ENCODE measurements around the gene NELL1.

The NELL1 gene

GRCh38 chr11:21412652-21413383 is 743.4 kb downstream of the NELL1 start:
- TF ChIP-seq CTCF (IDR thresholded peaks at IDR 0.05; ENCODE audit: control insufficient read depth, insufficient read depth, low read depth, low read length, missing control alignments), result no peak
- no peak for DNase-seq (ENCODE audit: low read depth)
- no peak overlapping the region for H3K4me3 ChIP-seq (ENCODE audit: control insufficient read depth, low read depth, low read length)

- H3K4me3 ChIP-seq (ENCODE audit: control insufficient read depth, low read depth, low read length), result no peak overlapping the region
- TF ChIP-seq CTCF (IDR thresholded peaks at IDR 0.05; ENCODE audit: control insufficient read depth, insufficient read depth, low read depth, low read length, missing control alignments), result no peak
- DNase-seq (ENCODE audit: low read depth), result no peak
Observed at GRCh38 chr11:21414953-21415352, 745.6 kb downstream of the NELL1 start.

- H3K4me3 ChIP-seq (ENCODE audit: control insufficient read depth, low read depth, low read length), result no peak overlapping the region
- no peak for TF ChIP-seq CTCF (IDR thresholded peaks at IDR 0.05; ENCODE audit: control insufficient read depth, insufficient read depth, low read depth, low read length, missing control alignments)
- no peak for DNase-seq (ENCODE audit: low read depth)
Observed at GRCh38 chr11:21415606-21416005, 746.2 kb downstream of the NELL1 start.

GRCh38 chr11:21421711-21422329 is 752.4 kb downstream of the NELL1 start:
- no peak for DNase-seq (ENCODE audit: low read depth)
- H3K4me3 ChIP-seq (ENCODE audit: control insufficient read depth, low read depth, low read length), result no peak overlapping the region
- TF ChIP-seq CTCF (IDR thresholded peaks at IDR 0.05; ENCODE audit: control insufficient read depth, insufficient read depth, low read depth, low read length, missing control alignments), result no peak

GRCh38 chr11:21426931-21427330 is 757.5 kb downstream of the NELL1 start:
- no peak for DNase-seq (ENCODE audit: low read depth)
- no peak overlapping the region for H3K4me3 ChIP-seq (ENCODE audit: control insufficient read depth, low read depth, low read length)
- TF ChIP-seq CTCF (IDR thresholded peaks at IDR 0.05; ENCODE audit: control insufficient read depth, insufficient read depth, low read depth, low read length, missing control alignments), result no peak

GRCh38 chr11:21427726-21428125 is 758.3 kb downstream of the NELL1 start:
- TF ChIP-seq CTCF (IDR thresholded peaks at IDR 0.05; ENCODE audit: control insufficient read depth, insufficient read depth, low read depth, low read length, missing control alignments), result no peak
- H3K4me3 ChIP-seq (ENCODE audit: control insufficient read depth, low read depth, low read length), result no peak overlapping the region
- DNase-seq (ENCODE audit: low read depth), result no peak
